CD14-positive monocyte (primary cell): ENCODE measurements around the gene IMMP2L. TPM values are rescaled to one million over a fixed set of nuclear protein-coding genes. Genes with fewer than 3 reads are reported as not detected.

Source experiments
- DNase-seq, 3 donors: peaks; one replicate each; pipeline ENCODE4 v3.0.0-alpha.2; 2011 to 2022
- H2AFZ ChIP-seq: 2 replicates; pipeline ENCODE4 v1.6.0; 2012; ENCODE audit warnings: mild to moderate bottlenecking, low read depth, low read length, inconsistent platforms; ENCODE audit not compliant: insufficient read depth, poor library complexity, severe bottlenecking
- H3K27ac ChIP-seq, 2 donors: 1 replicate in 1 of 2; 2 replicates in 1 of 2; pipeline ENCODE4 v1.5.1; 2012 to 2013; ENCODE audit warnings: low read length in 2 of 2, control low read depth in 1 of 2, inconsistent platforms in 1 of 2, low read depth in 1 of 2, mild to moderate bottlenecking in 1 of 2
- H3K27me3 ChIP-seq, 2 donors: one replicate each; pipeline versions ENCODE4 v1.6.0 to v1.6.1; 2011 to 2013; ENCODE audit warnings: low read length in 2 of 2; ENCODE audit not compliant: control insufficient read depth in 2 of 2, insufficient read depth in 2 of 2
- H3K36me3 ChIP-seq, 2 donors: replicated peaks in 1 of 2; 1 replicate in 1 of 2; 2 replicates in 1 of 2; pipeline versions ENCODE4 v1.5.1 to v1.6.1; 2012 to 2013; ENCODE audit warnings: low read length in 2 of 2, control low read depth in 1 of 2, inconsistent platforms in 1 of 2, mild to moderate bottlenecking in 1 of 2; ENCODE audit not compliant: insufficient read depth in 2 of 2, control insufficient read depth in 1 of 2
- H3K4me1 ChIP-seq, 2 donors: 1 replicate in 1 of 2; 2 replicates in 1 of 2; pipeline versions ENCODE4 v1.5.1 to v1.6.1; 2012 to 2013; ENCODE audit warnings: low read length in 2 of 2, control low read depth in 1 of 2, inconsistent platforms in 1 of 2, mild to moderate bottlenecking in 1 of 2, moderate library complexity in 1 of 2; ENCODE audit not compliant: insufficient read depth in 2 of 2, control insufficient read depth in 1 of 2
- H3K4me2 ChIP-seq: replicated peaks from 2 replicates; pipeline ENCODE3; 2012; ENCODE audit warnings: low read length, moderate library complexity, mild to moderate bottlenecking; ENCODE audit not compliant: poor library complexity, severe bottlenecking; ENCODE audit errors: extremely low read depth
- H3K4me3 ChIP-seq, 3 experiments: fragments of 200-600 bp in 1 of 3; sonication (generic) in 1 of 3; replicated peaks in 1 of 3; 1 replicate in 2 of 3; 2 replicates in 1 of 3; pipeline ENCODE4 v1.5.1; 2011 to 2013; ENCODE audit warnings: low read length in 3 of 3, mild to moderate bottlenecking in 3 of 3, control low read depth in 2 of 3, low read depth in 2 of 3, inconsistent platforms in 1 of 3, moderate library complexity in 1 of 3
- H3K79me2 ChIP-seq: 2 replicates; pipeline ENCODE4 v1.6.0; 2012; ENCODE audit warnings: mild to moderate bottlenecking, control low read depth, inconsistent platforms, low read length, moderate library complexity; ENCODE audit not compliant: insufficient read depth
- H3K9ac ChIP-seq: 2 replicates; pipeline ENCODE4 v1.6.0; 2017; ENCODE audit warnings: low read length, mild to moderate bottlenecking; ENCODE audit not compliant: insufficient read depth, poor library complexity, severe bottlenecking
- H3K9me3 ChIP-seq, 2 donors: replicated peaks in 1 of 2; 1 replicate in 1 of 2; 2 replicates in 1 of 2; pipeline versions ENCODE4 v1.5.1 to v1.6.1; 2012 to 2013; ENCODE audit warnings: low read length in 2 of 2, control low read depth in 1 of 2; ENCODE audit not compliant: control insufficient read depth in 1 of 2, insufficient read depth in 1 of 2
- H4K20me1 ChIP-seq: 2 replicates; pipeline ENCODE4 v1.6.0; 2012; ENCODE audit warnings: mild to moderate bottlenecking, low read length, control low read depth, moderate library complexity; ENCODE audit not compliant: insufficient read depth
- H3K27ac Mint-ChIP-seq, 7 donors: one replicate each; pipeline ENCODE4 v1.8.0; 2020; ENCODE audit warnings: mild to moderate bottlenecking in 7 of 7, mixed read lengths in 7 of 7, moderate library complexity in 6 of 7, inconsistent platforms in 2 of 7
- H3K27me3 Mint-ChIP-seq, 3 donors: one replicate each; pipeline ENCODE4 v1.8.0; 2021 to 2022; ENCODE audit warnings: low read depth in 3 of 3, mild to moderate bottlenecking in 3 of 3, mixed read lengths in 3 of 3, moderate library complexity in 3 of 3, inconsistent platforms in 1 of 3
- H3K36me3 Mint-ChIP-seq, 2 donors: one replicate each; pipeline ENCODE4 v1.8.0; 2020; ENCODE audit warnings: mixed read lengths in 2 of 2, inconsistent platforms in 1 of 2, mild to moderate bottlenecking in 1 of 2
- H3K4me1 Mint-ChIP-seq: one replicate; pipeline ENCODE4 v1.8.0; 2020; ENCODE audit warnings: mild to moderate bottlenecking, mixed read lengths
- H3K4me3 Mint-ChIP-seq, 2 donors: one replicate each; pipeline ENCODE4 v1.8.0; 2020; ENCODE audit warnings: mild to moderate bottlenecking in 2 of 2, mixed read lengths in 2 of 2, moderate library complexity in 1 of 2
- H3K9me3 Mint-ChIP-seq, 7 donors: one replicate each; pipeline ENCODE4 v1.8.0; 2020 to 2022; ENCODE audit warnings: mixed read lengths in 7 of 7, mild to moderate bottlenecking in 6 of 7, moderate library complexity in 6 of 7, inconsistent platforms in 2 of 7
- WGBS: methylation state at CpG from one replicate; pipeline ENCODE4 v1.1.5; 2013; ENCODE audit warnings: missing lambda C conversion rate; ENCODE audit not compliant: insufficient coverage; 5-methylcytosine and 5-hydroxymethylcytosine counted together
- intact Hi-C, 2 donors: fragments of 100-400 bp; cut with micrococcal nuclease; formaldehyde crosslinking; loops; one replicate each; pipeline versions ENCODE4 v1.15.0 to v1.15.1; 2023
- polyA plus RNA-seq, 3 donors: library from polyadenylated mRNA; depleted of rRNA in 1 of 3; unstranded in 2 of 3; stranded (reverse) in 1 of 3; fragments of 300-500 nt in 2 of 3; fragments of >200 nt in 1 of 3; fragmentation: Illumina TruSeq in 2 of 3; gene quantifications; 1 replicate in 2 of 3; 2 replicates in 1 of 3; pipeline ENCODE4 v1.2.3, GENCODE V29; 2012 to 2021
- TF ChIP-seq, protein P1 (sequence below): fragments of 200-600 bp; IDR thresholded peaks from one replicate; pipeline ENCODE4 v1.8.0; 2022; ENCODE audit warnings: antibody characterized with exemption, mild to moderate bottlenecking

Gene IMMP2L
- polyA plus RNA-seq, 3 donors = 1.9 to 6.4 (median 6.2) TPM

DNA sequence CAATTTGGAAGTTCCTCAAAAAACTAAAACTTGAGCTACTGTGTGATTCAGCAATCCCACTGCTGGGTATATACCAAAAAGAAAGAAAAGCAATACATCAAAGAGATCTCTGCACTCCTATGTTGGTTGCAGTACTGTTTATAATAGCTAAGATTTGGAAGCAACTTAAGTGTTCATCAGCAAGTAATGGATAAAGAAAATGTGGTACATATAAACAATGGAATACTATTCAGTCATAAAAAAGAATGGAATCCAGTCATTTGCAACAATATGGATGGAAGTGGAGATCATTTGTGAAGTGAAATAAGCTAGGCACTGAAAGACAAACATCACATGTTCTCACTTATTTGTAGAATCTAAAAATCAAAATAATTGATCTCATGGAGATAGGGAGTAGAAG, 16.5 kb upstream of the IMMP2L start:
- H3K4me3 Mint-ChIP-seq = no peak overlapping the region
- Histone ChIP-seq H3K4me2 (no peak overlapping the region), H3K4me1 (no peaks in the 10 kb centered on the region), H3K27me3 (no peaks in the 10 kb centered on the region), H3K79me2 (no peaks in the 10 kb centered on the region), H2AFZ (no peak overlapping the region), H3K36me3 (no peaks in the 10 kb centered on the region), H3K9ac (no peak overlapping the region), H4K20me1 (no peaks in the 10 kb centered on the region), H3K27ac (no peak overlapping the region), H3K9me3 (peaks cover 0 to 10% of the 10 kb centered on the region in 2 donors), H3K4me3 (no peak overlapping the region)
- H3K27me3 Mint-ChIP-seq = peaks cover 0 to 2% (median 0%) of the 10 kb centered on the region in 3 donors
- H3K4me1 Mint-ChIP-seq = no peaks in the 10 kb centered on the region
- no peaks in the 10 kb centered on the region for H3K36me3 Mint-ChIP-seq
- no peak for DNase-seq
- peaks cover 12 to 28% (median 19%) of the 10 kb centered on the region in 7 donors for H3K9me3 Mint-ChIP-seq
- no peak overlapping the region for H3K27ac Mint-ChIP-seq
- intact Hi-C loops = no loop called here
- TF ChIP-seq, protein P1, sequence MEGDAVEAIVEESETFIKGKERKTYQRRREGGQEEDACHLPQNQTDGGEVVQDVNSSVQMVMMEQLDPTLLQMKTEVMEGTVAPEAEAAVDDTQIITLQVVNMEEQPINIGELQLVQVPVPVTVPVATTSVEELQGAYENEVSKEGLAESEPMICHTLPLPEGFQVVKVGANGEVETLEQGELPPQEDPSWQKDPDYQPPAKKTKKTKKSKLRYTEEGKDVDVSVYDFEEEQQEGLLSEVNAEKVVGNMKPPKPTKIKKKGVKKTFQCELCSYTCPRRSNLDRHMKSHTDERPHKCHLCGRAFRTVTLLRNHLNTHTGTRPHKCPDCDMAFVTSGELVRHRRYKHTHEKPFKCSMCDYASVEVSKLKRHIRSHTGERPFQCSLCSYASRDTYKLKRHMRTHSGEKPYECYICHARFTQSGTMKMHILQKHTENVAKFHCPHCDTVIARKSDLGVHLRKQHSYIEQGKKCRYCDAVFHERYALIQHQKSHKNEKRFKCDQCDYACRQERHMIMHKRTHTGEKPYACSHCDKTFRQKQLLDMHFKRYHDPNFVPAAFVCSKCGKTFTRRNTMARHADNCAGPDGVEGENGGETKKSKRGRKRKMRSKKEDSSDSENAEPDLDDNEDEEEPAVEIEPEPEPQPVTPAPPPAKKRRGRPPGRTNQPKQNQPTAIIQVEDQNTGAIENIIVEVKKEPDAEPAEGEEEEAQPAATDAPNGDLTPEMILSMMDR = no peak

DNA sequence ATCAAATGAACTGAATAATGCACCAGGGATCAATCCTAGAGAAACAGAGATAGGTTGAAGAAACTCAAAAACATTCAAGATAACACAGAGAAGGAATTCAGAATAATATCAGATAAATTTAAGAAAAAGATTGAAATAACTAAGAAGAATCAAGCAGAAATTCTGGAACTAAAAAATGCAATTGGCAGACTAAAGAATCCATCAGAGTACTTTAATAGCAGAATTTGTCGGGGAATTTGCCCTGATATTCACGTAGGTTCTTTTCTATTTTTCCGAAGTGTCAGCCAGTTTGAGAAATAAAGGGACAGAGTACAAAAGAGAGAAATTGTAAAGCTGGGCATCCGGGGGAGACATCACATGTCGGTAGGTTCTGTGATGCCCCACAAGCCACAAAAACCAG, 9.4 kb upstream of the IMMP2L start:
- intact Hi-C loops = no loop called here
- Mint-ChIP-seq H3K36me3 (no peaks in the 10 kb centered on the region), H3K27ac (no peak overlapping the region), H3K4me1 (no peaks in the 10 kb centered on the region), H3K9me3 (peaks cover 20 to 34% (median 22%) of the 10 kb centered on the region in 7 donors), H3K4me3 (no peak overlapping the region), H3K27me3 (peaks cover 2 to 7% (median 5%) of the 10 kb centered on the region in 3 donors)
- no peak overlapping the region for H3K9ac ChIP-seq
- H3K27me3 ChIP-seq = no peaks in the 10 kb centered on the region
- H3K4me3 ChIP-seq = no peak overlapping the region
- H3K4me1 ChIP-seq = no peaks in the 10 kb centered on the region
- no peak overlapping the region for H3K27ac ChIP-seq
- TF ChIP-seq, protein P1 = no peak
- DNase-seq = no peak
- no peak overlapping the region for H2AFZ ChIP-seq
- H3K79me2 ChIP-seq = no peaks in the 10 kb centered on the region
- WGBS = 100% methylated on average over 2 of the region's 5 CpGs
- H3K9me3 ChIP-seq = peaks cover 15 to 22% of the 10 kb centered on the region in 2 donors
- H4K20me1 ChIP-seq = no peaks in the 10 kb centered on the region
- H3K4me2 ChIP-seq = no peak overlapping the region
- no peaks in the 10 kb centered on the region for H3K36me3 ChIP-seq
